ENCODE data around the gene TIGAR.

The TIGAR gene

DNA sequence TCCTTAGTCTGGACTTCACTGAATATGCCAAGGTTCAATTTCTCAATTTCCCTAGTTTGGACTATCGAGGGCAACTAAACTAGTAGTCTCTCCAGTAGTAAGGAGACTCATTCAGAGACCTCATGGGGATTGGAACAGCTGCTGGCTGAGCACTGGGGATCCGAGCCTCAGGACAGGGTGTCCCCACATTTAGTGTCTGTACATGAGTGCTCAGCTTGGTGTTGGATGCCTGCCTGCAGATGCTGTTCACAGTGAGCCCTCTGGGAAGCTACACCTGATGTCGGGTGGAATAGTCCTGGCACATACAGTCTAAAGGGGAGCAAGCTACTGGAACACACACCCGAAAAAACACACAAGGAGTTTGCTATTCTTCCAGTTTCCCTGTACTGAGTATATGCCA lies 59.3 kb downstream of the TIGAR start:
- DNase-seq = no peak

DNA sequence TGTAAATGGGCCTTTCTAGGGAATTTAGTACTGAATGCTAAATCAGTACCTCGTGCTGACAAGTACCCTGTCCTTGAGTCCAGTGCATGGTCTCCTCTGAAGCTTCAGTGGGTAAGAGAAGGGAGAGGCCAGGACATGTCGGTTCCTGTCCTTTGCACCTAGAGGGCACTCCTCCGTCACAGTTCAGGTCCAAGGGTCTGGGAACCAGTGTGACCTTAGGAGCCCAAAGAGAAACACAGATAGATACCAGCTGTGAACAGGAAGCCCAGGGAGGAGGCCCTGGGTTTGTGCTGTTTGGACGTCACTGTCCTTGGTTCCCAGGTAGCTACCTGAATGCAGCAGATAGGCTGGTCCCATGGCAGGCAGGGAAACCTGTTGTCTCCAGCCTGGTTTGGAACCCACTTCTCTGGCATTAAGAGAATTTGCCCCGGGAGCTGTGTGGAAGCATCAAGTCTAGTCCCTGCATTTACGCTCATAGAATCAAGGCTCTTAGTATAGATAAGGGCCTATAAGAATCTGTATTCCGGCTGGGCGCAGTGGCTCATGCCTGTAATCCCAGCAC lies 62.4 kb downstream of the TIGAR start:
- DNase-seq = no peak

DNA sequence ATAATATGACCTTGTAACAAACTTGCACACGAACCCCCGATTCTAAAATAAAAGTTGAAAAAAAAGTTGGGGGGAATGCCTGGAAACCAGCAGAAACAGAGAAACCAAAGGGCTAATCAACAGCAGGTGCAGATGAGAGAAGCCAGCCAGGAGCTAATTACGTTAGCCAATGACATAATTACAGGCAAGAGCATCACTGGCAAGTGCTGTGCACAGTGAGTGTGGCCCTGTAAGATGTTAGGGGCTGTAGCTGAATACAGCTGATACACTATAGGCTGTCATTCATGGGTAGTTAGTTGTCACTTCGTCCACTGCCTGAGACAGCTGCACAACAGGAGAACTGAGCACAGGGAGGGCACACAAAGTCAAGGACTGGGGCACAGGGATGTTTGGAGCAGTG lies 65.8 kb downstream of the TIGAR start:
- DNase-seq = no peak

DNA sequence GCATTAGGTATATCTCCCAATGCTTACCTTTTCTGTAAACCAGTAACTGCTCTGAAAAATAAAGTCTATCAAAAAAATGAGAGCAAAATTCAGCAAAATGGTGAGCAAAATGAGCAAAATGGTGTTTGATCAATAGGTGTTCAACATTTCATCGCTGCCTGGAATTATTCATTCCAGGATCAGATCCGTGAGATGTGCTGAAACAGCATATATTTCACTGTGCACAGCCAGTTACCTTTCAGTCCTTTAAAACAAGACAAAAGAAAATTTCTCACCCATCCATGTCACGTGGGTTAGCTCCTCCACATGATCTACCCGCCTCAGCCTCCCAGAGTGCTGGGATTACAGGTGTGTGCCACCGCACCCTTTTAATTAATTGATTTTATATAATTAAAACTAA lies 66.6 kb downstream of the TIGAR start:
- DNase-seq = no peak

DNA sequence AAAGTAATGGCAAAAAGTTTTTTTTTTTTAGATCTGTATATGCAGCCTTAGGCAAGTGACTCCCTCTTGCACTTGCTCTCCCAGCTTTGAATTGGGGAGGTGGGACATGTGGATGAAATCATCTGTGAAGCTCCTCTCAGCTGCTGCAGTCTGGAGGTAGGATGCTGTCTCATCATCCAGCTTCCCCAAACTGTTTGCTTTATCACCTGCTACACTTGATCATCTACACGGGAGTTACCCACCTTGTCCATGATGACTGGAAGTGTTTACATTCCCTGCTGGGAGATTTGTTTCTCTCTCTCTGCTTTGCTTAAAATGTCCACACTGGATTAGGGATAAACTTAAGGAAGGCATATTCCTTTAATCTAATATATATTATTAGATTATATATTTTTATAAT lies 67.0 kb downstream of the TIGAR start:
- DNase-seq = no peak

DNA sequence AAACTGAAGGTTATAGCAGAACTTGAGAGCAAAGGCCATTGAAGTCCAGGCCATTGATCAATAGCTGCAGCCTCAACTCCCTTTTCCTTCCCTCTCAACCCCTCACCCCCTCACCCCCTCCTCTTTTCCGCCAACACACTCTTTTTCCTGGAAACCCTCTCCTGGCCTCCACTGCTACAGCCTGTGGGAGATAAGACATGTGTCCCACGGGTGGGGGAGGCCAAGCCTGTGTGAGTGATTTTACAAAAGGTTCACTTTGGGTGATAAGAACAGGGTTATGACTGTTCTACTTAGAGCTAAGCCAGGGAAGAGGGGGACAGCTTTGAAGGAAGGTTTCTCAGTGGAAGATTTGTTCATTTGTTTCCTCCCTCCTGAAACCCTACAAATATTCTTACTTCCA lies 67.6 kb downstream of the TIGAR start:
- DNase-seq = no peak

DNA sequence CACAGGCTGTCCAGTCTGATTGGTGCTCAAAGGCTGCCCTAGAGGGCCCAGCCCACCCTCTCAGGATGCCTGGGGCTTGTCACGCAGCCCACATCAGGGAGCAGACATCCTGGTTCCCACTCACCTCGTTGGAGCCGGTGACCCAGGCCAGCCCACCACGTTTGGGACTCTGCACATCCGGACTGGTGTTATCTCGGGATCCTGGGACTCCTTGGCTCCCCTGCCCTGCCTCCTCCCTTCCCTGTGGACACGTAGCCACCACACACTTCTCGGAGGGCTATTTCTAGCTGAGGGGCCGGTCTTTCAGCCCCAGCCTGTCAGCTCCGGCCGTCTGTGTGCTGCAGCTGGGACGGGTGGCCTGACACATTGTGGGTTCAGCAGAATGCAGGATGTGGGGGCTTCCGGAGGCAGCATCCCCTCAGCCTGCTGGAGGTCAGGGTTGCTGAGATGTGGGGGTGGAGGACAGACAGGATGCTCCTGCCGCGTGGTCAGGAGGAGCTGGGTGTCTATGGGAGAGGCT lies 71.3 kb downstream of the TIGAR start:
- DNase-seq = no peak

DNA sequence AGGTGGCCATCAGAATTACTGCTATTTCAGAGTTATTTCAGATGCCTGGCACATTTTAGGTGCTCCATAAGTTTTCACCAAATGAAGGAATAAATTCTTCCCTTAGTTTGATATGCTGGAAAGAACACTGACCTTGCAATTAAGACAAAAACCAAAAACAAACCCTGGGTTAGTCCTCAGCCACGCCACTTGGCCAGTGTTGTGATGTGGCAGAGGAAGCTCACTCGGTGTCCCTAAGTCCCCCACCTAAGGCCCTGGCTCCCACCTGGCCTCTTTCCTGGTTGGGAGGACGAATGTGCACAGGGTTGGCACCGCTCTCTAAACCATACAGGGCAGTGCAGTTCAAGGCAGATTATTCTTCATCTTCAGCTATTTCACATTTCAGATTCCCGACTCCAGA lies 72.2 kb downstream of the TIGAR start:
- DNase-seq = no peak

DNA sequence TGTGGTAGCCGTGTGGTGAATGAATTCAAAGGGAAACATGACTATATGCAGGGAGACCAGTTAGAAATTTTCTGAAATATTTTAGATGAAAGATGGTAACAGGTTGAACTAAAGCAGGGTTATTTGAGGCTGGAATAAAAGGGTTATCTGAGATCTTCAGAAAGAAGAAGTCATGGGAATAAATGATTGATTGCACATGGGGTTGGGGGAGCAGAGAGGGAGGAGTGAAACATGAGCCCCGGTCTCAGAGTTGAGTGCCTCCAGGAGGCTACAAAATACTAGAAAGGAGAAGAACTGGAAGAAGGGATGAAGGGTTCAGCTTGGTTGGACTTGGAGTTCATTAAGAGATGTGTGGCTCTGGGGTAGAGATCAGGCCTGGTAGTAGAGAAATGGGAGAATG lies 74.8 kb downstream of the TIGAR start:
- no peak for DNase-seq

DNA sequence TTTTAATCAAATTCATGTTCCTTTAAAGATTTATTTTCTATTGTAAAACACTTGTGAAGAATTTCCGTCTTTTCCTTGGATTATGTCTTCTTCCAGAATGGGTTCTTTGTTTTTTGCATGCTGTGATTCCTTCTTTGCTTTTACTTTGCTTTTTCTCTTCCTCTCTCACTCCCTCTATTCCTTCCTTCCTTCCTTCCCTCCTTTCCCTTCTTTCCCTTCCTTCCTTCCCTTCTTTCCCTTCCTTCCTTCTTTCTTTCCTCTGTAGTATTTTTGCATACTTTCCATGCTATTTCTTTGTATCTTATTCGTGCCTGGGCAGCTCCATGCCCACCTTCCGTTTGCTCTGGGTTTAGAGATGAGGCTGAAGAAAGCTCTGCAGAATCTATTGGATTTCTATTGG lies 80.1 kb downstream of the TIGAR start:
- no peak for DNase-seq

DNA sequence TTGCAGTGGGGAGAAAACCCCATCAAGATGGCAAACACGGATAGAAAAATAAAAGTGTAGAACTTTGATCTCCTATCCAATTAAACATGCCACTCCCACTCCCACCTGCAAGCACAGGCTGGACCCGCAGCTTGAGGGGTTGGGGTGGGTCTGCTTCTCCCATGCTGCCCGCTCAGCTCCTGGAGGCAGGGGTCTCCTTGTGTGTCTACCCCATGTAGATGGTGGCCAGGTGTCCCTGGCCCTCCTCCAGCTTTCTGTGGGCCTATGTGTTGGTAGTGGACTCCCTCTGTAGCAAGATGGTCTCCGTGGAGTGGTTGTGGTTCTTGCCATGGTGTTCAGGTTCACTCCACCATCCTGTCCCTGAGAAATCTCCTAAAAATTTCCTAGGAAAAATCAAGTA lies 82.0 kb downstream of the TIGAR start:
- no peak for DNase-seq

Measured in midbrain (tissue), 1 donor.